Activated gamma-delta T cell (primary cell): ENCODE measurements around the gene RRP9.
"Not testable (repeated sequence)": the region's sequence is repeated elsewhere in the genome, so short reads cannot be mapped to it uniquely, and the experiment has no call there.

ENCODE experiments used
- DNase-seq: peaks from one replicate; lab custom pipeline; 2025; lab: John Stamatoyannopoulos, UW

RRP9 gene

GRCh38 chr3:51904034-51904823, 37.5 kb downstream of the RRP9 start:
- DNase-seq = no peak

GRCh38 chr3:51902361-51902760, 39.3 kb downstream of the RRP9 start:
- DNase-seq = not testable (repeated sequence)

- DNase-seq = not testable (repeated sequence)
Observed at GRCh38 chr3:51900043-51900442, 41.7 kb downstream of the RRP9 start.

GRCh38 chr3:51897391-51897790, 44.3 kb downstream of the RRP9 start:
- no peak for DNase-seq

GRCh38 chr3:51896607-51897305, 44.9 kb downstream of the RRP9 start:
- no peak for DNase-seq

GRCh38 chr3:51894939-51895338, 46.8 kb downstream of the RRP9 start:
- no peak for DNase-seq

GRCh38 chr3:51894391-51894790, 47.3 kb downstream of the RRP9 start:
- DNase-seq = no peak

GRCh38 chr3:51891242-51892039, 50.3 kb downstream of the RRP9 start:
- no peak for DNase-seq

GRCh38 chr3:51888463-51889105, 53.1 kb downstream of the RRP9 start:
- DNase-seq = no peak

GRCh38 chr3:51887620-51888019, 54.1 kb downstream of the RRP9 start:
- no peak for DNase-seq

GRCh38 chr3:51886447-51886846, 55.3 kb downstream of the RRP9 start:
- no peak for DNase-seq
